Retinal pigment epithelial cell (primary cell): ENCODE results near the gene TPM3.
A peak's percentile ranks its signal among the peaks of the same experiment; 100 is the strongest.
"Not testable (repeated sequence)": the region's sequence is repeated elsewhere in the genome, so short reads cannot be mapped to it uniquely, and the experiment has no call there.

ENCODE experiments used
- DNase-seq: peaks from one replicate; pipeline ENCODE4 v3.0.0-alpha.2; 2010; ENCODE audit warnings: low read depth
- H3K4me3 ChIP-seq: 2 replicates; pipeline ENCODE4 v1.5.1; 2011; ENCODE audit warnings: mild to moderate bottlenecking, low read length, control low read depth, moderate library complexity
- CTCF ChIP-seq: conservative IDR thresholded peaks from 2 replicates; pipeline ENCODE4 v1.5.1; 2011; ENCODE audit warnings: low read depth, low read length, control low read depth, inconsistent platforms

The TPM3 gene

GRCh38 chr1:154207262-154207661 is 15.4 kb upstream of the TPM3 start:
- TF ChIP-seq CTCF: no peak
- DNase-seq: no peak
- no peak overlapping the region for H3K4me3 ChIP-seq

- DNase-seq: no peak
- no peak for TF ChIP-seq CTCF
- H3K4me3 ChIP-seq: no peak within 1 kb of the TSS
Measured at GRCh38 chr1:154206196-154206595, 14.3 kb upstream of the TPM3 start, which contains the start of gene CFAP141. Gene CFAP141 (minus strand): TSS chr1:154206333. CDS start chr1:154206307, 26 bp downstream.

- not testable (repeated sequence) for H3K4me3 ChIP-seq, DNase-seq
Measured at GRCh38 chr1:154205778-154206177, 13.9 kb upstream of the TPM3 start.

GRCh38 chr1:154199563-154199879 is 7.6 kb upstream of the TPM3 start:
- no peak for DNase-seq
- peak; percentile 19 for TF ChIP-seq CTCF
- no peak overlapping the region for H3K4me3 ChIP-seq

- TF ChIP-seq CTCF: peak; percentile 67
- H3K4me3 ChIP-seq: no peak overlapping the region
- no peak for DNase-seq
Measured at GRCh38 chr1:154198756-154199562, 7.1 kb upstream of the TPM3 start.

GRCh38 chr1:154193821-154194220 is 1.9 kb upstream of the TPM3 start:
- no peak for DNase-seq
- TF ChIP-seq CTCF: no peak
- H3K4me3 ChIP-seq: no peak overlapping the region

GRCh38 chr1:154192476-154192875 is 576 bp upstream of the TPM3 start:
- DNase-seq: no peak
- H3K4me3 ChIP-seq: no peak overlapping the region
- no peak for TF ChIP-seq CTCF
